Lower leg skin (tissue), 3 donors: ENCODE results near the gene PLEKHM3.

Source experiments
- POLR2A ChIP-seq, 2 donors: fragments of 450-650 bp; IDR thresholded peaks; one replicate each; pipeline ENCODE4 v1.6.1; 2016 to 2017; ENCODE audit warnings: antibody characterized with exemption in 2 of 2, mild to moderate bottlenecking in 1 of 2, moderate library complexity in 1 of 2
- TF ChIP-seq, protein P1 (sequence below), 3 donors: fragments of 450-650 bp; IDR thresholded peaks; one replicate each; pipeline ENCODE4 v1.5.1; 2016; ENCODE audit warnings: antibody characterized with exemption in 3 of 3, mild to moderate bottlenecking in 3 of 3, moderate library complexity in 2 of 3

DNA sequence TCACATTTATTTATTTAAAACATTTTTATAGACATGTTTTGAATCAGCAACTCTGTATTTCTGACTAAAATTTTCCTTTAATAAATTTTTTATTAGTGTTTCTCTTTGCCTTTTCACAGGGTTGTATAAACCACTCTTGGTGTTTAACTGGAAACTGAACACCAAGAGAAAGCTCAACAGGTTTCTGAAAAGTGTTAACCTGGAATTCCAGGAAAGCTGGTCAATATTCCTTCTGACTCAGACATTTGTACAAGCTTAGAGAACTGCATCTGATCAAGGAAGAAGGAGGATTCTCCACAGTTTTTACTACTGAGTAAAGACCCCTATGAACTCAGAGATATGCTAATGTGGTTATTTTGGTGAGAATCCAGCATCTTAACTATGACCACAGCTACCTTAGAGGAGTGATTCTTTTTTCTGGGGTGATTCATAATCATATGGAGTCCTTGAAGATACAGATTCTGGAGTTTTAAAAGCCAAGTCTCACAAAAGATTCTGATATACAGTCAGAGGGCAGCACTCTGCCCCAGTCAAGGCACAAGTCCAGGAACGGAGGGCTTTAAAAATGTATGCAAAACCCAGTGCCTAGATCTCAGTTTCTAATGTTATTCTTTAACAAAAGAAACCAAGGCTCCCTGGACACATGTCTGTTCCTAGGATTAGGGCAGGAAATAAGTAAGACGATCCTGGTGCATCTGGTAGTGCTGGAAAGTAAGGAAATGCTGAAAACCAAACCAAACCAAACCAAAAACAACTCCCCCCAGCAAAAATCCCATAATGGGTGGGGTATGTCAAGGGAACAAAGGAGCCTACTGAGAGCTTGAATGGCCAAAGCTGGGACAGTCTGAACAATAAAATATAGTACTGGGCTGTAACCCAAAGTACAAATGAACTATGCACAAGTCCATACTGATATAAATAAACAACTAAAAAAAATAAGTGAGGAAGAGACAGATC is 170.6 kb downstream of the PLEKHM3 start:
- TF ChIP-seq, protein P1, sequence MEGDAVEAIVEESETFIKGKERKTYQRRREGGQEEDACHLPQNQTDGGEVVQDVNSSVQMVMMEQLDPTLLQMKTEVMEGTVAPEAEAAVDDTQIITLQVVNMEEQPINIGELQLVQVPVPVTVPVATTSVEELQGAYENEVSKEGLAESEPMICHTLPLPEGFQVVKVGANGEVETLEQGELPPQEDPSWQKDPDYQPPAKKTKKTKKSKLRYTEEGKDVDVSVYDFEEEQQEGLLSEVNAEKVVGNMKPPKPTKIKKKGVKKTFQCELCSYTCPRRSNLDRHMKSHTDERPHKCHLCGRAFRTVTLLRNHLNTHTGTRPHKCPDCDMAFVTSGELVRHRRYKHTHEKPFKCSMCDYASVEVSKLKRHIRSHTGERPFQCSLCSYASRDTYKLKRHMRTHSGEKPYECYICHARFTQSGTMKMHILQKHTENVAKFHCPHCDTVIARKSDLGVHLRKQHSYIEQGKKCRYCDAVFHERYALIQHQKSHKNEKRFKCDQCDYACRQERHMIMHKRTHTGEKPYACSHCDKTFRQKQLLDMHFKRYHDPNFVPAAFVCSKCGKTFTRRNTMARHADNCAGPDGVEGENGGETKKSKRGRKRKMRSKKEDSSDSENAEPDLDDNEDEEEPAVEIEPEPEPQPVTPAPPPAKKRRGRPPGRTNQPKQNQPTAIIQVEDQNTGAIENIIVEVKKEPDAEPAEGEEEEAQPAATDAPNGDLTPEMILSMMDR (IDR thresholded peaks at IDR 0.05) = no peak
- TF ChIP-seq POLR2A (IDR thresholded peaks at IDR 0.05) = no peak
